ENCODE data around the gene MACF1.

- TF ChIP-seq CTCF (IDR thresholded peaks at IDR 0.05) (no peak), POLR2A (IDR thresholded peaks at IDR 0.05) (no peak)
Measured at GRCh38 chr1:39167632-39168209, 36.8 kb upstream of the MACF1 start.
